Common myeloid progenitor, CD34-positive (primary cell): ENCODE measurements around the gene LEUTX.
"Not testable (repeated sequence)": the region's sequence is repeated elsewhere in the genome, so short reads cannot be mapped to it uniquely, and the experiment has no call there.

Source experiments
- CTCF ChIA-PET: fragments of 350-600 bp; sonication (Branson Sonifier 250); formaldehyde crosslinking; loops from one replicate; lab custom pipeline; 2021; ENCODE audit warnings: antibody characterized with exemption; lab: Charles Lee
- POLR2A ChIA-PET: fragments of 350-600 bp; sonication (Branson Sonifier 250); formaldehyde crosslinking; loops from one replicate; lab custom pipeline; 2021; ENCODE audit warnings: antibody characterized with exemption; lab: Charles Lee
- DNase-seq, 3 donors: peaks; one replicate each; pipeline versions ENCODE4 v3.0.0 to v3.0.0-alpha.2; 2013
- H3K27ac ChIP-seq, 2 experiments: 1 replicate in 1 of 2; 2 replicates in 1 of 2; pipeline ENCODE4 v1.7.0; 2013; ENCODE audit warnings: inconsistent platforms in 2 of 2, low read length in 2 of 2, mild to moderate bottlenecking in 2 of 2, low read depth in 1 of 2, moderate library complexity in 1 of 2; ENCODE audit not compliant: severe bottlenecking in 2 of 2, insufficient read depth in 1 of 2, poor library complexity in 1 of 2
- H3K27me3 ChIP-seq, 5 experiments: replicated peaks in 2 of 5; 1 replicate in 3 of 5; 2 replicates in 2 of 5; pipeline versions ENCODE4 v1.6.1 to v1.7.0; 2013; ENCODE audit warnings: low read length in 4 of 5, mild to moderate bottlenecking in 2 of 5, moderate library complexity in 2 of 5, inconsistent platforms in 1 of 5; ENCODE audit not compliant: insufficient read depth in 5 of 5, control insufficient read depth in 4 of 5
- H3K36me3 ChIP-seq, 4 experiments: 1 replicate in 2 of 4; 2 replicates in 2 of 4; pipeline versions ENCODE4 v1.6.1 to v1.7.0; 2013; ENCODE audit warnings: low read length in 3 of 4, control low read depth in 1 of 4, mild to moderate bottlenecking in 1 of 4; ENCODE audit not compliant: control insufficient read depth in 4 of 4, insufficient read depth in 4 of 4
- H3K4me1 ChIP-seq, 4 experiments: 1 replicate in 3 of 4; 2 replicates in 1 of 4; pipeline versions ENCODE4 v1.6.1 to v1.7.1; 2013; ENCODE audit warnings: low read length in 3 of 4, mild to moderate bottlenecking in 3 of 4, control low read depth in 1 of 4, inconsistent platforms in 1 of 4, moderate library complexity in 1 of 4; ENCODE audit not compliant: control insufficient read depth in 4 of 4, insufficient read depth in 4 of 4; ENCODE audit errors: control extremely low read depth in 1 of 4
- H3K4me3 ChIP-seq, 7 experiments: 1 replicate in 4 of 7; 2 replicates in 3 of 7; pipeline versions ENCODE4 v1.5.1 to v1.7.0; 2013; ENCODE audit warnings: mild to moderate bottlenecking in 7 of 7, low read length in 6 of 7, moderate library complexity in 6 of 7, inconsistent platforms in 2 of 7, low read depth in 2 of 7, control low read depth in 1 of 7; ENCODE audit not compliant: insufficient read depth in 4 of 7, control insufficient read depth in 1 of 7; ENCODE audit errors: extremely low read depth in 1 of 7
- H3K9me3 ChIP-seq, 5 experiments: 1 replicate in 4 of 5; 2 replicates in 1 of 5; pipeline versions ENCODE4 v1.6.1 to v1.7.1; 2013; ENCODE audit warnings: low read length in 4 of 5, mild to moderate bottlenecking in 2 of 5, inconsistent platforms in 1 of 5, low read depth in 1 of 5, moderate library complexity in 1 of 5; ENCODE audit not compliant: control insufficient read depth in 4 of 5, insufficient read depth in 2 of 5; ENCODE audit errors: control extremely low read depth in 1 of 5
- WGBS: methylation state at CpG from one replicate; pipeline ENCODE4 v1.1.5; 2013; ENCODE audit not compliant: insufficient coverage; 5-methylcytosine and 5-hydroxymethylcytosine counted together

The LEUTX gene

GRCh38 chr19:39810424-39810823 is 31.8 kb downstream of the LEUTX start:
- DNase-seq: no peak
- H3K9me3 ChIP-seq: no peaks in the 10 kb centered on the region
- ChIA-PET CTCF (interaction anchor here (0.6 kb wide), 1 partner anchor 16 kb away, joined by 3 read pairs; no protein-coding TSS in a partner anchor), POLR2A (no interaction called here)
- no peak overlapping the region for H3K27ac ChIP-seq
- no peaks in the 10 kb centered on the region for H3K27me3 ChIP-seq
- WGBS: no CpG with 5 or more reads among the region's 4 CpGs
- no peaks in the 10 kb centered on the region for H3K4me1 ChIP-seq
- no peaks in the 10 kb centered on the region for H3K36me3 ChIP-seq
- H3K4me3 ChIP-seq: no peak overlapping the region

- Histone ChIP-seq H3K27ac (no peak overlapping the region), H3K36me3 (no peaks in the 10 kb centered on the region), H3K9me3 (no peaks in the 10 kb centered on the region), H3K27me3 (no peaks in the 10 kb centered on the region), H3K4me1 (no peaks in the 10 kb centered on the region), H3K4me3 (no peak overlapping the region)
- ChIA-PET CTCF (no interaction called here), POLR2A (no interaction called here)
- 94% methylated on average over 3 of the region's 4 CpGs for WGBS
- DNase-seq: no peak
Observed at GRCh38 chr19:39811064-39811463, 32.4 kb downstream of the LEUTX start.

GRCh38 chr19:39813264-39813993 is 34.8 kb downstream of the LEUTX start:
- Histone ChIP-seq H3K4me1 (no peaks in the 10 kb centered on the region), H3K9me3 (no peaks in the 10 kb centered on the region), H3K27me3 (no peaks in the 10 kb centered on the region), H3K27ac (no peak overlapping the region), H3K36me3 (no peaks in the 10 kb centered on the region), H3K4me3 (no peak overlapping the region)
- ChIA-PET POLR2A (no interaction called here), CTCF (interaction anchor here (1.2 to 3.0 kb wide), 3 partner anchors 18 to 45 kb away, joined by 3 to 9 read pairs (median 3); no protein-coding TSS in a partner anchor)
- DNase-seq: no peak
- 97% methylated on average over 7 of the region's 9 CpGs for WGBS

- H3K9me3 ChIP-seq, DNase-seq, H3K36me3 ChIP-seq, H3K4me3 ChIP-seq, H3K27me3 ChIP-seq, H3K27ac ChIP-seq, POLR2A ChIA-PET, H3K4me1 ChIP-seq: not testable (repeated sequence)
- CTCF ChIA-PET: interaction anchor here (3.0 kb wide), 1 partner anchor 29 kb away, joined by 9 read pairs; no protein-coding TSS in a partner anchor
- WGBS: 100% methylated on average over 1 of the region's 6 CpGs
Observed at GRCh38 chr19:39814111-39814510, 35.5 kb downstream of the LEUTX start.

- Histone ChIP-seq H3K4me3 (no peak overlapping the region), H3K27ac (no peak overlapping the region), H3K4me1 (no peaks in the 10 kb centered on the region), H3K27me3 (no peaks in the 10 kb centered on the region), H3K9me3 (no peaks in the 10 kb centered on the region), H3K36me3 (no peaks in the 10 kb centered on the region)
- ChIA-PET POLR2A (no interaction called here), CTCF (interaction anchor here (3.0 kb wide), 1 partner anchor 28 kb away, joined by 9 read pairs; no protein-coding TSS in a partner anchor)
- DNase-seq: no peak
- 100% methylated on average over 2 of the region's 3 CpGs for WGBS
Observed at GRCh38 chr19:39814595-39814994, 35.9 kb downstream of the LEUTX start.

GRCh38 chr19:39816287-39817048 is 37.8 kb downstream of the LEUTX start:
- POLR2A ChIA-PET: no interaction called here

More at GRCh38 chr19:39816287-39817048, 37.8 kb downstream of the LEUTX start:
- WGBS: 100% methylated on average over 2 of the region's 5 CpGs
- no peak overlapping the region for H3K4me3 ChIP-seq
- H3K27ac ChIP-seq: no peak overlapping the region
- no peaks in the 10 kb centered on the region for H3K36me3 ChIP-seq
- DNase-seq: no peak
- no peaks in the 10 kb centered on the region for H3K4me1 ChIP-seq
- H3K9me3 ChIP-seq: peaks cover 0 to 2% (median 0%) of the 10 kb centered on the region in 5 experiments
- CTCF ChIA-PET: interaction anchor here (0.6 kb wide), 1 partner anchor 284 kb away, joined by 3 read pairs; the partner anchor contains the start of gene EID2B
- H3K27me3 ChIP-seq: no peaks in the 10 kb centered on the region
